ENCODE measurements around the gene IFNLR1. TPM values are rescaled to one million over a fixed set of nuclear protein-coding genes. Genes with fewer than 3 reads are reported as not detected.

IFNLR1 gene
- total RNA-seq, 1 donor: under 0.01 TPM

DNA sequence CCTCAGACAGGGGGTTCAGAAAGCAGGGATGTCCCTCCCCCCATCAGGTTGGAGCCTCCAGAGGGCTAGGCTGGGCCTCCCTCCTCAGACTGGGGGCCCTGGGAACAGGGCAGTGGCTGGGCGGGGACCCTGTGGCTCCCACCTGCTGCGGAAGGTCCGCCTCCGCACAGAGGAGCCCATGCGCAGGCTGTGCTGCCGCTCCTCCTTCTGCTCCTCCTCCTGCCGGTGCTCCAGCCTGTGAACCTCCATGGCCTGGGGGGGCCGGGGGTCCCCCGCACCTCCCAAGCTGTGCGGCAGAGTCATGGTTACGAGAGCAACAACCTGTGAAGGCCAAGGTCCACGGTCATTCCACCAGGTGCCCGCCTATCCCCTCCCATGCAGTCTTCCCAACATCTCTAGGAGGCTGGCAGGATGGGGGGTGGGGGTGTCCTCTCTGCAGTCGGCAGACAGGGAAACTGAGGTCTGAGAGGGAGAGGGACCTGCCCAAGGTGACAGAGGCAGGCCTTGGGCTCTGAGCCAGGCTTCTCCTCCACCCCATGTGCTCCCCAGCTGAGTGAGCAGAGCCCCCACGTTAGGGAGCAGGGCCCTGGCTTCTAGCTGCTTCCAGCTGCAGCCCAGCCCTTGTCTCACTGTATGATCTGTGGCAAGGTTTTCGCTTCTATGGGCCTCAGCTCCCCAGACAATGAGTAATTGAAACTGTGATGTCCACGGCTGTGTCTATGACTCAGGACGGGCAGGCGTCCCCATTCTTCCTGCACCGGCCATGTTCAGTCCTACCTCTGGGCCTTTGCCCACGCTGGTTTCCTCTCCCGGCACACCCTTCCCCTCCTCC is 78.5 kb downstream of the IFNLR1 start:
- TF ChIP-seq, protein P1, sequence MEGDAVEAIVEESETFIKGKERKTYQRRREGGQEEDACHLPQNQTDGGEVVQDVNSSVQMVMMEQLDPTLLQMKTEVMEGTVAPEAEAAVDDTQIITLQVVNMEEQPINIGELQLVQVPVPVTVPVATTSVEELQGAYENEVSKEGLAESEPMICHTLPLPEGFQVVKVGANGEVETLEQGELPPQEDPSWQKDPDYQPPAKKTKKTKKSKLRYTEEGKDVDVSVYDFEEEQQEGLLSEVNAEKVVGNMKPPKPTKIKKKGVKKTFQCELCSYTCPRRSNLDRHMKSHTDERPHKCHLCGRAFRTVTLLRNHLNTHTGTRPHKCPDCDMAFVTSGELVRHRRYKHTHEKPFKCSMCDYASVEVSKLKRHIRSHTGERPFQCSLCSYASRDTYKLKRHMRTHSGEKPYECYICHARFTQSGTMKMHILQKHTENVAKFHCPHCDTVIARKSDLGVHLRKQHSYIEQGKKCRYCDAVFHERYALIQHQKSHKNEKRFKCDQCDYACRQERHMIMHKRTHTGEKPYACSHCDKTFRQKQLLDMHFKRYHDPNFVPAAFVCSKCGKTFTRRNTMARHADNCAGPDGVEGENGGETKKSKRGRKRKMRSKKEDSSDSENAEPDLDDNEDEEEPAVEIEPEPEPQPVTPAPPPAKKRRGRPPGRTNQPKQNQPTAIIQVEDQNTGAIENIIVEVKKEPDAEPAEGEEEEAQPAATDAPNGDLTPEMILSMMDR (IDR thresholded peaks at IDR 0.05; ENCODE audit: insufficient read depth, low read depth, low read length): no peak
- DNase-seq (ENCODE audit: low read depth): peak; percentile 9
- H3K4me3 ChIP-seq (ENCODE audit: low read depth, low read length): no peak overlapping the region

DNA sequence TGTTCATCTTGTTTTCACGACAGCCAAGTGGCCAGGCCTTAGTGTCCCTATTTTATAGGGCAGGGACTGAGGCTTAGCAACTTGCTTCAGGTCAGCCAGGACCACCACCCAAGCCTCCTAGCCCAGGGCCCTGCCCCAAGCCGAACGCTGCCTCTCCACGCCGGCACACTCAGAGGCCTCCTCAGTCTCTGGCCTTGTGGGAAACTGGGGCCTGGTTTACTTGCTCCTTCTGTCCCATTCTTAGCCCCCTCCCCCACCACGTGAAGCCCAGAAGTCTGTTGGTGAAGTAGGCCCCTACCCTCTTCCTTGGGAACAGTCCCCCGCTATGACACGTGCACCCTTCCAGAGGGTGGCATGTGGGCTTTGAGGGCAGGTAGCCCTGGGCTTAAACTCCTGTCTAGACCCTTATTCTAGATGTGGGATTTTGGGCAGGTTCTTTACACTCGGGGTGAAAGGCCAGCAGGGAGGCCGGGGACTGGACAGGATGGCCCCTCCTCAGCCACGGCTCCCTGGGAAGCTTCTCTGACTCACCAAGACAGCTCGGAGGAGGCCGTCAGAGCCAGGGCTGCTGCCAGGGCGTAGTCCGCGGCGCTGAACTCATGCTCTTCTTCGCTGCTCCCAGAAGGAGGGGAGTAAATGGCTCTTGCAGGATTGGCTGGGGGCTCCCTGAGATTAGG is 79.5 kb downstream of the IFNLR1 start:
- TF ChIP-seq, protein P1 (IDR thresholded peaks at IDR 0.05; ENCODE audit: insufficient read depth, low read depth, low read length): no peak
- H3K4me3 ChIP-seq (ENCODE audit: low read depth, low read length): no peak overlapping the region
- peak; percentile 20 for DNase-seq (ENCODE audit: low read depth)

DNA sequence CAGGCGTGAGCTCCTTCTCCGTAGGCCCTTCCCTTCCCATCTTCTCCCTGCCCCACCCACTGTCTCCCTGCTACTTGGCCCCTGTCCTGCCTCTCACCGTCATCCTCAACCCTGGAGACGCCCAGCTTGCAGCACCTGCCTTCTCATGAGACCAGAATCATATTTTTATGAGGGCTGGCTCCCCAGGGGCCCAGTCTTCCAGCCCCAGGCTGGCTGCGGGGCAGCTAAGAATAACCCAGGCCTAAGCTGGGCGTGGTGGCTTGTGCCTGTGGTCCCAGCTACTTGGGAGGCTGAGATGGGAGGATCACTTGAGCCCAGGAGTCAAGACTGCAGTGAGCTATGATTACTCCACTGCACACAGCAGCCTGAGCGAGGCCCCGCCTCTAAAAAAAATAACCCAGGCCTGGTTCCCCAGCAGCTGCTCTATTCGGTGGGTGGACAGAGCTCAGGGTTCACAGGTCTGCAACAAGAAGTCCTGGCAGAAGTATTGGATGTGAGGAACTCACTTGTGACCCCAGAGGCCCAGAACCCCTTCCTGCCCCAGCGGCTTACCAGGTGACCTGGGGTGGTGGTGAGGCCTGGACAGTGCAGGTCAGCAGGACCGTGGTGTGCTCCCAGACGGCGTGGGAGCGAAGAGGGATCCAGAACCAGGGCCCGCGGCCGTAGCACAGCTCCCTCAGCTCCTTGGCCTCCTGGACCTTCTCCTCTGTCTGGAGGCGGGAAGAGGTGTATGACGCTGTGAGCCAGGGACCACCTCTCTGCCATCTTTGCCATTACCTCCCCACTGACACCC is 81.5 kb downstream of the IFNLR1 start:
- DNase-seq (ENCODE audit: low read depth): no peak
- H3K4me3 ChIP-seq (ENCODE audit: low read depth, low read length): no peak overlapping the region
- TF ChIP-seq, protein P1 (IDR thresholded peaks at IDR 0.05; ENCODE audit: insufficient read depth, low read depth, low read length): no peak

GRCh38 chr1:24104854-24105253 is 82.2 kb downstream of the IFNLR1 start:
- TF ChIP-seq, protein P1 (IDR thresholded peaks at IDR 0.05; ENCODE audit: insufficient read depth, low read depth, low read length): no peak
- no peak for DNase-seq (ENCODE audit: low read depth)
- no peak overlapping the region for H3K4me3 ChIP-seq (ENCODE audit: low read depth, low read length)

Other genes with a start within 250 kb of the IFNLR1 start
- gene PNRC2, start 227.5 kb downstream of the IFNLR1 start, total RNA-seq: 60.9 and 108 TPM in 2 replicates
- gene SRSF10, start 207.0 kb downstream of the IFNLR1 start, total RNA-seq: 83.8 and 117 TPM in 2 replicates
- under 0.01 TPM in 1 of 2 replicates, not detected in the other for gene MYOM3, start 75.2 kb downstream of the IFNLR1 start, total RNA-seq
- not detected in 2 replicates for gene IL22RA1, start 44.1 kb downstream of the IFNLR1 start, total RNA-seq
- gene GRHL3, start 132.1 kb upstream of the IFNLR1 start, total RNA-seq: not detected in 2 replicates
- 4.2 and 9.9 TPM in 2 replicates for gene STPG1, start 226.5 kb upstream of the IFNLR1 start, total RNA-seq
- gene NIPAL3, start 228.5 kb upstream of the IFNLR1 start, total RNA-seq: 38.3 and 81.2 TPM in 2 replicates